ENCODE data around the gene CENPF.

The CENPF gene

GRCh38 chr1:214632091-214632490 is 29.1 kb downstream of the CENPF start:
- DNase-seq, result peak in 3 of 5 experiments; percentile 44 to 80 (median 54)

- no peak for DNase-seq
Observed at GRCh38 chr1:214633686-214634085, 30.7 kb downstream of the CENPF start.

DNA sequence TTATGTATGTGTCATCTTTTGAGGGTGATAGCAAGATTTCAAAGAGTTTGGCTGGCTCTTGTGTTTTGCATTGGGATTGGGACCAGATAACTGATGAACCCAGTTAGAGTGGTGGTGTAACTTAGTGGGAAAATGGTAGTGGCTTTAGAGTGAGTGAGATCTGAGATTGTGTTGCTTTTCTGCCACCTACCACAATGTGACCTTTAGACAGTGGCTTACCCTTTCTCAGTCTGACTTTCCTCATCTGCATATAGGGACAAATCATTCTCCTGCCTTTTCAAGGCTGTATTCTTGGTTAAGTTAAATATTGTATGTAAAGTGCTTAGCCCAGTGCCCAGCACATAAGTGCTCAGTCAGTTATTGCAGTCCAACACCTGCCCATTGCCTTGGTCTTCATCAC is 31.3 kb downstream of the CENPF start:
- DNase-seq, result peak in 1 of 5 experiments; percentile 55

- no peak for DNase-seq
Observed at GRCh38 chr1:214635086-214635485, 32.1 kb downstream of the CENPF start.

DNA sequence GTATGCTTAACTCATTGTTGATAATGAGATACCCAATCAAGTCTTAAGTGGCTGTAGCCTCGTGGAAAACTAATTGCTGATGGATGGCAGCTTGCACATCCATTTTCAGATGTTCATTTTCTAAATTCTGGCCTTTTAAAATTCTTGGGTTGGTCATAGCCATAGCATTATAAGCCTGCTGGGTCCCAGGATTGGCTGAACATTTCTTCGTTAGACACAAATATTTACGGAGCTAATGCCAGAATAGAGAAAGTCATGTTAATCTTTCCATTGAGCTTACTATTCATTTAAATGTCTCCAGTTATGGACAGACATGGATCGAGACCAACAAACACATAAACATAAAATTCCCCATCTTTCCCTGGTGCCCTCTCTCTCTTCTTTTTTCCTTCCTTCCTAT is 32.5 kb downstream of the CENPF start:
- DNase-seq, result no peak

GRCh38 chr1:214636436-214636835 is 33.4 kb downstream of the CENPF start:
- no peak for DNase-seq

DNA sequence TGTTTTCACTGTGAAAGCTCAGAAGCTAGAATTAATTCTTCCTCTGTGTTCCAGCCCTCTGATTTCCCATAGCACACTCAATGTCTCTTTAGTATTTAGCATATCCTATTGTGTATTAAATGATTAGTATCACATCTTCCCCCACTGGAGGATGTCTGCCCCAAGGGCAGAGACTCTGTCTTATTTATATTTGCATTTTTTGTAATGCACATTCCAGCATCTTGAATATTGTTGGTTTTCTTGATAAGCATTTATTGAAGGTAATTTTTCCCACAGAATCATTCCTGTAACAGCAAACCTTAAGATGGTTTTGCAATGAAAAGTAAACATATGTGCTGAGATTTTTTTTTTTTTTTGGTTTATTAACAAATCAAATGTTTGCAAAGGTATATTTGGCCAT is 34.1 kb downstream of the CENPF start:
- DNase-seq, result no peak

- peak in 2 of 5 experiments; percentile 8 to 77 for DNase-seq
Observed at GRCh38 chr1:214637722-214638458, 34.9 kb downstream of the CENPF start.

GRCh38 chr1:214638459-214638807 is 35.4 kb downstream of the CENPF start:
- DNase-seq, result peak in 1 of 5 experiments; percentile 15

GRCh38 chr1:214638997-214639396 is 36.0 kb downstream of the CENPF start:
- DNase-seq, result no peak

DNA sequence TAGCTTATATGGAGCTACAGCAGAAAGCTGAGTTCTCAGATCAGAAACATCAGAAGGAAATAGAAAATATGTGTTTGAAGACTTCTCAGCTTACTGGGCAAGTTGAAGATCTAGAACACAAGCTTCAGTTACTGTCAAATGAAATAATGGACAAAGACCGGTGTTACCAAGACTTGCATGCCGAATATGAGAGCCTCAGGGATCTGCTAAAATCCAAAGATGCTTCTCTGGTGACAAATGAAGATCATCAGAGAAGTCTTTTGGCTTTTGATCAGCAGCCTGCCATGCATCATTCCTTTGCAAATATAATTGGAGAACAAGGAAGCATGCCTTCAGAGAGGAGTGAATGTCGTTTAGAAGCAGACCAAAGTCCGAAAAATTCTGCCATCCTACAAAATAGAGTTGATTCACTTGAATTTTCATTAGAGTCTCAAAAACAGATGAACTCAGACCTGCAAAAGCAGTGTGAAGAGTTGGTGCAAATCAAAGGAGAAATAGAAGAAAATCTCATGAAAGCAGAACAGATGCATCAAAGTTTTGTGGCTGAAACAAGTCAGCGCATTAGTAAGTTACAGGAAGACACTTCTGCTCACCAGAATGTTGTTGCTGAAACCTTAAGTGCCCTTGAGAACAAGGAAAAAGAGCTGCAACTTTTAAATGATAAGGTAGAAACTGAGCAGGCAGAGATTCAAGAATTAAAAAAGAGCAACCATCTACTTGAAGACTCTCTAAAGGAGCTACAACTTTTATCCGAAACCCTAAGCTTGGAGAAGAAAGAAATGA is 37.6 kb downstream of the CENPF start:
- peak in 1 of 5 experiments; percentile 83 for DNase-seq

DNA sequence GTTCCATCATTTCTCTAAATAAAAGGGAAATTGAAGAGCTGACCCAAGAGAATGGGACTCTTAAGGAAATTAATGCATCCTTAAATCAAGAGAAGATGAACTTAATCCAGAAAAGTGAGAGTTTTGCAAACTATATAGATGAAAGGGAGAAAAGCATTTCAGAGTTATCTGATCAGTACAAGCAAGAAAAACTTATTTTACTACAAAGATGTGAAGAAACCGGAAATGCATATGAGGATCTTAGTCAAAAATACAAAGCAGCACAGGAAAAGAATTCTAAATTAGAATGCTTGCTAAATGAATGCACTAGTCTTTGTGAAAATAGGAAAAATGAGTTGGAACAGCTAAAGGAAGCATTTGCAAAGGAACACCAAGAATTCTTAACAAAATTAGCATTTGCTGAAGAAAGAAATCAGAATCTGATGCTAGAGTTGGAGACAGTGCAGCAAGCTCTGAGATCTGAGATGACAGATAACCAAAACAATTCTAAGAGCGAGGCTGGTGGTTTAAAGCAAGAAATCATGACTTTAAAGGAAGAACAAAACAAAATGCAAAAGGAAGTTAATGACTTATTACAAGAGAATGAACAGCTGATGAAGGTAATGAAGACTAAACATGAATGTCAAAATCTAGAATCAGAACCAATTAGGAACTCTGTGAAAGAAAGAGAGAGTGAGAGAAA is 38.4 kb downstream of the CENPF start:
- peak in 1 of 5 experiments; percentile 82 for DNase-seq

GRCh38 chr1:214643030-214643429 is 40.0 kb downstream of the CENPF start:
- DNase-seq, result no peak

DNA sequence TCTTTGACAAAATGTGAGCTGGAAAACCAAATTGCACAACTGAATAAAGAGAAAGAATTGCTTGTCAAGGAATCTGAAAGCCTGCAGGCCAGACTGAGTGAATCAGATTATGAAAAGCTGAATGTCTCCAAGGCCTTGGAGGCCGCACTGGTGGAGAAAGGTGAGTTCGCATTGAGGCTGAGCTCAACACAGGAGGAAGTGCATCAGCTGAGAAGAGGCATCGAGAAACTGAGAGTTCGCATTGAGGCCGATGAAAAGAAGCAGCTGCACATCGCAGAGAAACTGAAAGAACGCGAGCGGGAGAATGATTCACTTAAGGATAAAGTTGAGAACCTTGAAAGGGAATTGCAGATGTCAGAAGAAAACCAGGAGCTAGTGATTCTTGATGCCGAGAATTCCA is 42.7 kb downstream of the CENPF start:
- peak in 1 of 5 experiments; percentile 46 for DNase-seq

- DNase-seq, result peak in 1 of 5 experiments; percentile 35
Observed at GRCh38 chr1:214648801-214649200, 45.8 kb downstream of the CENPF start.

DNA sequence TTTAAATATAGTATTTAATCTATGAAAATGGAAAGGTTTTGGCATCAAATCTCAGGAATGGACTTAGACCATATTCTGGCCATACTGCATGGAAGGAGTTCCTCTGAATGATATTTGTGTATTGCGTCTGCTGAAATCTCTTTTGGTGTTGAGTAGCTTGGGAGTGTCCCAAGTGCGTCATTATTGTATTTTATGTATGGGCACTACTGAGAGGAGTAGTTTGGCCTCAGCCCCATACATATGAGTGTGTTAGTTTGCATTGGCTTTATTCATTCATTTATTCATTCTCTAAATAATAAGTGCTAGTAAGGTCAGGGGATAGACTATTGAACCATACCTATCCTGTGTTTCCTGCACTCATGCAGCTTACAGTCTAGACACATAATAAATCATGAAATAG is 46.6 kb downstream of the CENPF start:
- no peak for DNase-seq

GRCh38 chr1:214650664-214651063 is 47.7 kb downstream of the CENPF start:
- DNase-seq, result no peak

GRCh38 chr1:214657299-214657698 is 54.3 kb downstream of the CENPF start:
- DNase-seq, result no peak

DNA sequence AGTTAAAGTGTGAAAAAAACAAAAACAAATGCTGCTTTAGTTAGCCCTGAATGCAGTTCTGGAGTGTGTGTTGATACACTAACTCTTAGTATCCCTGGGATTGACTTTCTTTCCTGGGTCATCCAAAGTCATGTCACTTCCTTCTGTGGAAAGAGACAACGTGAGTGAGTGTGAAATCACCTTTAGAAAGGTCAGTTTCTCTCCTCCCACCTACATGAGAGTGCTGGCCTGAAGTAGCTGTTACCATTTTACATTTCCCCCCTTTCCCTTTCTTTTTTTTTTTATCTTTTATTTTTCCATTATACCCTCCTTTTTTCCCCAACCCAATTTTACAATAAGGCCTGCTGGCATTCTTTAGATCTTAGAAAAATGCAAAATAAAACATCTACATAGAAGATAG is 55.2 kb downstream of the CENPF start:
- no peak for DNase-seq

GRCh38 chr1:214658785-214659184 is 55.8 kb downstream of the CENPF start:
- DNase-seq, result no peak

DNA sequence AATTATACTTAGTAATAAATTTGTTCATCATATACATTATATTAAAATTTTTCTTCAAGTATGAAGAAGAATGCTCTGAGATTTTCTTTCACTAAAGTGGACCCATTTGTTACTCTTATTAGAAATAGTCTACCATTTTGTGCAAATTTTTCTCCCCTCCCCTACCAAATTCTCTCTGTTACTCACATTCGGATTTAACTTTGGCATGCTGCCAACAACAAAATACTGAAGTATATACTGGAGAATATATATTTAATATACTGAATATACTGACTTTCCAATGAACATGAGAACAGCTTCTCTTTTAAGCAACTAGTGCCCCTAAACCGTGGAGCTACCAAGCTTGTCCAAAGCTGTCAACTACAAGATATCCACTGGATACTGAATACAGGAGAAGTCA is 57.2 kb downstream of the CENPF start:
- DNase-seq, result no peak

GRCh38 chr1:214660900-214661299 is 57.9 kb downstream of the CENPF start:
- DNase-seq, result peak in 1 of 5 experiments; percentile 42

GRCh38 chr1:214662223-214662785 is 59.3 kb downstream of the CENPF start:
- no peak for DNase-seq
